Panc1 (cell line): Measurements from ENCODE around the gene OR4K1.

Experiments used
- POLR2AphosphoS5 ChIP-seq: IDR thresholded peaks from 2 replicates; pipeline ENCODE4 v1.6.1; 2012; ENCODE audit warnings: mild to moderate bottlenecking, low read depth, low read length, moderate library complexity
- SIN3A ChIP-seq: IDR thresholded peaks from 2 replicates; pipeline ENCODE4 v1.6.1; 2012; ENCODE audit warnings: low read depth, mild to moderate bottlenecking, low read length, moderate library complexity, borderline replicate concordance; ENCODE audit not compliant: insufficient read depth
- TCF7L2 ChIP-seq: IDR thresholded peaks from 2 replicates; pipeline ENCODE4 v1.6.1; 2011; ENCODE audit warnings: mild to moderate bottlenecking, low read depth, low read length, inconsistent platforms
- TF ChIP-seq, protein P1 (sequence below): fragments of 450-650 bp; IDR thresholded peaks from 2 replicates; pipeline ENCODE4 v1.5.1; 2017; ENCODE audit warnings: mild to moderate bottlenecking
- TF ChIP-seq, protein P2 (sequence below), 2 experiments: IDR thresholded peaks; 2 replicates each; pipeline ENCODE4 v1.6.1; 2011 to 2012; ENCODE audit warnings: low read depth in 2 of 2, control low read depth in 1 of 2, low read length in 1 of 2, mild to moderate bottlenecking in 1 of 2, moderate library complexity in 1 of 2; ENCODE audit not compliant: insufficient read depth in 1 of 2

DNA sequence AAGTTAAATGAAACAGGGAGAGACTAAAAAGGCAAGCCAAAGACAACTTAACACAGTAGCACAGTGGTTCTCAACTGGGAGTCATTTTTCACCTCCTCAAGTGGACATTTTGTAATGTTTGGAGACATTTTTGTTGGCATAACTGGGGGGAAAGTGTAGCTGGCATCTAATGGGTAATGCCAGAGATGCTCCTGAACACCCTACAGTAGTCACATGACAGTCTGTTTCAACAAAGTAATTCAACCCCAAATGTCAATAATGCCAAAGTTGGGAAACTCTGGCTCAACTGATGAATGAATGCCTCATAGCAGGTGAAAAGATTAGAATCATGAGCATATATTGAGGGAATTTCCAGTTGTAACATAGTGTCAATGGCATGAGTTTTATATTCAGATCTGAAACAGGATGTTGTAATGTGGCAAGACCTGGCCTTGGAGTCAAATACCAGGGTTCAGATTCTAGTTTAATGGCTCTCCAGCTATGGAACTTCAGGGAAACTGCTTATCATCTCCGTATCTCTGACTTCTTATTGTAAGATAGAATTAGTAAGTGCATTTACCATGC is 12.7 kb upstream of the OR4K1 start:
- TF ChIP-seq, protein P1, sequence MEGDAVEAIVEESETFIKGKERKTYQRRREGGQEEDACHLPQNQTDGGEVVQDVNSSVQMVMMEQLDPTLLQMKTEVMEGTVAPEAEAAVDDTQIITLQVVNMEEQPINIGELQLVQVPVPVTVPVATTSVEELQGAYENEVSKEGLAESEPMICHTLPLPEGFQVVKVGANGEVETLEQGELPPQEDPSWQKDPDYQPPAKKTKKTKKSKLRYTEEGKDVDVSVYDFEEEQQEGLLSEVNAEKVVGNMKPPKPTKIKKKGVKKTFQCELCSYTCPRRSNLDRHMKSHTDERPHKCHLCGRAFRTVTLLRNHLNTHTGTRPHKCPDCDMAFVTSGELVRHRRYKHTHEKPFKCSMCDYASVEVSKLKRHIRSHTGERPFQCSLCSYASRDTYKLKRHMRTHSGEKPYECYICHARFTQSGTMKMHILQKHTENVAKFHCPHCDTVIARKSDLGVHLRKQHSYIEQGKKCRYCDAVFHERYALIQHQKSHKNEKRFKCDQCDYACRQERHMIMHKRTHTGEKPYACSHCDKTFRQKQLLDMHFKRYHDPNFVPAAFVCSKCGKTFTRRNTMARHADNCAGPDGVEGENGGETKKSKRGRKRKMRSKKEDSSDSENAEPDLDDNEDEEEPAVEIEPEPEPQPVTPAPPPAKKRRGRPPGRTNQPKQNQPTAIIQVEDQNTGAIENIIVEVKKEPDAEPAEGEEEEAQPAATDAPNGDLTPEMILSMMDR, result no peak
- TF ChIP-seq POLR2AphosphoS5 (no peak), TCF7L2 (peak; percentile 53; the same call in 1 of the 2 replicates), SIN3A (no peak)
- TF ChIP-seq, protein P2, sequence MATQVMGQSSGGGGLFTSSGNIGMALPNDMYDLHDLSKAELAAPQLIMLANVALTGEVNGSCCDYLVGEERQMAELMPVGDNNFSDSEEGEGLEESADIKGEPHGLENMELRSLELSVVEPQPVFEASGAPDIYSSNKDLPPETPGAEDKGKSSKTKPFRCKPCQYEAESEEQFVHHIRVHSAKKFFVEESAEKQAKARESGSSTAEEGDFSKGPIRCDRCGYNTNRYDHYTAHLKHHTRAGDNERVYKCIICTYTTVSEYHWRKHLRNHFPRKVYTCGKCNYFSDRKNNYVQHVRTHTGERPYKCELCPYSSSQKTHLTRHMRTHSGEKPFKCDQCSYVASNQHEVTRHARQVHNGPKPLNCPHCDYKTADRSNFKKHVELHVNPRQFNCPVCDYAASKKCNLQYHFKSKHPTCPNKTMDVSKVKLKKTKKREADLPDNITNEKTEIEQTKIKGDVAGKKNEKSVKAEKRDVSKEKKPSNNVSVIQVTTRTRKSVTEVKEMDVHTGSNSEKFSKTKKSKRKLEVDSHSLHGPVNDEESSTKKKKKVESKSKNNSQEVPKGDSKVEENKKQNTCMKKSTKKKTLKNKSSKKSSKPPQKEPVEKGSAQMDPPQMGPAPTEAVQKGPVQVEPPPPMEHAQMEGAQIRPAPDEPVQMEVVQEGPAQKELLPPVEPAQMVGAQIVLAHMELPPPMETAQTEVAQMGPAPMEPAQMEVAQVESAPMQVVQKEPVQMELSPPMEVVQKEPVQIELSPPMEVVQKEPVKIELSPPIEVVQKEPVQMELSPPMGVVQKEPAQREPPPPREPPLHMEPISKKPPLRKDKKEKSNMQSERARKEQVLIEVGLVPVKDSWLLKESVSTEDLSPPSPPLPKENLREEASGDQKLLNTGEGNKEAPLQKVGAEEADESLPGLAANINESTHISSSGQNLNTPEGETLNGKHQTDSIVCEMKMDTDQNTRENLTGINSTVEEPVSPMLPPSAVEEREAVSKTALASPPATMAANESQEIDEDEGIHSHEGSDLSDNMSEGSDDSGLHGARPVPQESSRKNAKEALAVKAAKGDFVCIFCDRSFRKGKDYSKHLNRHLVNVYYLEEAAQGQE (IDR thresholded peaks at IDR 0.05; ENCODE audit: insufficient read depth in 1 of 2, low read depth in 2 of 2, low read length in 1 of 2), result no peak
